Stromal cell of bone marrow (primary cell): ENCODE measurements around the gene SNX13.
A peak's percentile ranks its signal among the peaks of the same experiment; 100 is the strongest.

ENCODE experiments used
- DNase-seq: peaks from one replicate; pipeline ENCODE4 v3.0.0-alpha.2; 2012; ENCODE audit warnings: low read depth

Gene SNX13

GRCh38 chr7:17940302-17940883, at the start of gene SNX13:
SNX13 (minus strand) TSS chr7:17940494; CDS start chr7:17940295, 199 bp downstream.
- DNase-seq = peak; percentile 86

GRCh38 chr7:17989546-17989945, 49.3 kb upstream of the SNX13 start:
- peak; percentile 18 for DNase-seq

- no peak for DNase-seq
Measured at GRCh38 chr7:17988858-17989257, 48.6 kb upstream of the SNX13 start.

GRCh38 chr7:17988141-17988540, 47.8 kb upstream of the SNX13 start:
- no peak for DNase-seq

- peak; percentile 35 for DNase-seq
Measured at GRCh38 chr7:17986851-17987250, 46.6 kb upstream of the SNX13 start.

GRCh38 chr7:17985473-17986239, 45.4 kb upstream of the SNX13 start:
- no peak for DNase-seq

- DNase-seq = no peak
Measured at GRCh38 chr7:17984288-17984687, 44.0 kb upstream of the SNX13 start.

GRCh38 chr7:17983221-17984062, 43.1 kb upstream of the SNX13 start:
- DNase-seq = no peak

- no peak for DNase-seq
Measured at GRCh38 chr7:17976952-17977351, 36.7 kb upstream of the SNX13 start.

GRCh38 chr7:17971411-17971810, 31.1 kb upstream of the SNX13 start:
- peak; percentile 11 for DNase-seq

- no peak for DNase-seq
Measured at GRCh38 chr7:17968791-17969715, 28.8 kb upstream of the SNX13 start.

- DNase-seq = no peak
Measured at GRCh38 chr7:17966706-17967105, 26.4 kb upstream of the SNX13 start.

GRCh38 chr7:17965603-17966002, 25.3 kb upstream of the SNX13 start:
- peak; percentile 55 for DNase-seq

- peak; percentile 72 for DNase-seq
Measured at GRCh38 chr7:17963281-17963680, 23.0 kb upstream of the SNX13 start.

- no peak for DNase-seq
Measured at GRCh38 chr7:17962652-17963051, 22.4 kb upstream of the SNX13 start.

GRCh38 chr7:17957871-17958270, 17.6 kb upstream of the SNX13 start:
- no peak for DNase-seq

GRCh38 chr7:17952387-17952786, 12.1 kb upstream of the SNX13 start:
- DNase-seq = no peak

GRCh38 chr7:17951742-17952254, 11.5 kb upstream of the SNX13 start:
- no peak for DNase-seq

- peak; percentile 63 for DNase-seq
Measured at GRCh38 chr7:17948526-17949238, 8.4 kb upstream of the SNX13 start.

GRCh38 chr7:17947620-17948019, 7.3 kb upstream of the SNX13 start:
- no peak for DNase-seq

- no peak for DNase-seq
Measured at GRCh38 chr7:17946591-17946990, 6.3 kb upstream of the SNX13 start.
